ENCODE measurements around the gene SRD5A3. TPM values are rescaled to one million over a fixed set of nuclear protein-coding genes. Genes with fewer than 3 reads are reported as not detected.
A peak's percentile ranks its signal among the peaks of the same experiment; 100 is the strongest.
"Not testable (repeated sequence)": the region's sequence is repeated elsewhere in the genome, so short reads cannot be mapped to it uniquely, and the experiment has no call there.

SRD5A3 gene
- total RNA-seq, 1 donor from 2014 or later, result 52.8 TPM

GRCh38 chr4:55346851-55347255 lies 811 bp downstream of the SRD5A3 start:
- ATAC-seq, result peak; percentile 18

- no peak for ATAC-seq
Observed at GRCh38 chr4:55347610-55348228, 1.7 kb downstream of the SRD5A3 start.

- ATAC-seq, result peak; percentile 12
Observed at GRCh38 chr4:55348466-55348865, 2.4 kb downstream of the SRD5A3 start.

GRCh38 chr4:55350870-55351269 lies 4.8 kb downstream of the SRD5A3 start:
- ATAC-seq, result not testable (repeated sequence)

- no peak for ATAC-seq
Observed at GRCh38 chr4:55351824-55352223, 5.8 kb downstream of the SRD5A3 start.

DNA sequence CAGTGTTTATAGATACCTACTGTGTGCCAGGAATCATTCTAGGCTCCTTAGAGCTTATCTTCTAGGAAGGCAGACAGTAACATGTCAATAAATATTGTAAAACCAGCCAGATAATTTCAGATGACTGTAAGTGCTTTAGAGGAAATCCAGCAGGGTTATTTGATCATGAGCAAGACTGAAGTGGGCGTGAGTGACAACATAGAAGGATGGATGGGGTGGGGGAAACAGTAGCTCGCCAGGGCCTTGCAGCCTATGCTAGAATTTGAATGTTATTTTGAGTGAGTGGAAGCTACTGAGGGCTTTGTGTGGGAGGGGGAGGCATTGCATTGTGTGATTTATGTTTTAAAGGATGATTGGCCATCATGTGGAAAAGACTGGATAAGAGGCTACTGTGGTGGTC lies 6.7 kb downstream of the SRD5A3 start:
- ATAC-seq, result no peak

GRCh38 chr4:55353228-55353747 lies 7.2 kb downstream of the SRD5A3 start:
- not testable (repeated sequence) for ATAC-seq

- ATAC-seq, result no peak
Observed at GRCh38 chr4:55354648-55355047, 8.6 kb downstream of the SRD5A3 start.

DNA sequence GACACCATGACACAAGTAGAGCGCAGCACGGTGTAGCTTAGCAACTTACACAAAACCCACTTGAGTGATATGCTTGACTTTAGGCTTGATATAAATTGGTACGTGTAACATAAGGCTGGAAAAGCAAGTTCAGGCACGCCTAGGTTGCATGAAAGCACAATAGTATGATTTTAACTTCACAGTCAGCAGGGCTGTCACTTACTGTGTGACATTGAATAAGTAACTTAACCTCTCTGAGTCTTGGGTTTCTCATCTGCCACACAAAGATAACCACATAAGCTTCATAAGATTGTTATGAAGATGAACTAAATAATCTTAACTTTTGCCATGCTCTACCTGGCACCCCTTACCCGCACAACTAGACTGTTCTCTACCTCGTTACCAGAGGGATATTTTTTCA lies 9.5 kb downstream of the SRD5A3 start:
- peak; percentile 66 for ATAC-seq

DNA sequence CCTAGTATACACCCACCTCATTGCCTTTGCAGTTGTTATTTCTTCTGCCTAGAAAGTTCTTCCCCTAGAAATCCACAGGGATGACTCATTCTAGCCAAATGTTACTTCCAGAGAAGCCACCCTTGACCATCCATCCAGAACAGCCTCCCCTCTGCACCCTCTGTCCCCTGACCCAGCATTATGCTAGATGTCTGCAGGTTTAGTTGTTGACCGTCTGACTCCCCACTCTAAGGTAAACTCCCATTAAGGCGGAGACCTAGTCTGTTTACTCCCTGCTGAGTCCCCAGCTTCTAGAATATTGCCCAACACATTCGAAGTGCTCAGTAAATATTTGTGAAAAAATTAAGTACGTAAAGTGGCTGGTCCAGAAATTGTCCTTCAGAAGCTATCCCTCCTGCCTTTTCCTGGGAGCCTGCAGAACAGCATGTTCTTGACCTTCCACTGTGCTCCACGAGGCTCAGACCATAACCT lies 11.0 kb downstream of the SRD5A3 start:
- peak; percentile 23 for ATAC-seq

DNA sequence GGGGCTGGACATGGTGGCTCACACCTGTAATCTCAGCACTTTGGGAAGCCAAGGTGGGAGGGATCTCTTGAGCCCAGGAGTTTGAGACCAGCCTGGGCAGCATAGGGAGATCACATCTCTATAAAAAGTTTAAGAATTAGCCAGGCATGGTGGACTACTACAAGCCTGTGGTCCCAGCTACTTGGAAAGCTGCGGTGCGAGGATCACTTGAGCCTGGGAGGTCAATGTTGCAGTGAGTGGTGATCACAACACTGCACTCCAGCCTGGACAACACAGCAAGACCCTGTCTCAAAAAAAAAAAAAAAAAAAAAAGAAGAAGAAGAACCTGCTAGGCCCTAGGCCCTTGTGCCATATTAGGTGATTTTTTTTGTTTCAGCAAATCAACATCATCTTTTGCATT lies 12.2 kb downstream of the SRD5A3 start:
- no peak for ATAC-seq

DNA sequence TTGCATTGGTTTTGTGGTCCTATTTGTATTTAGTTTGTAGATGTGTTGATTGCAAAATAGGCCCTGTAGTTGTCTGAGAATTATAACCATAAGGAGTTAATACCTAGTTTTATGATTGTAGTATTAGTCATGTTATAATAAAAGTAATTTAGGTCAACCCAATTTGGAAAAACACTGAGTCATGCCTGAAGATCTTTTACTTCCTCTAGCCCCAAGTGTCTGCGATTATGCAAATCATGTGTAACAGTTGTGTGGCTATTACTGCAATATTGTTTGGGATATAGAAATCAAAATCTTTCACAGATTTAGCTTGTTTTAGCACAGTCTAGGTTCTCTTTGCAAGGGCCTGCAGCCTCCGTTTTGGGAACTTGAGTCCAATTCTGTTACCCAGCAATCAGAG lies 12.6 kb downstream of the SRD5A3 start:
- ATAC-seq, result peak; percentile 79

DNA sequence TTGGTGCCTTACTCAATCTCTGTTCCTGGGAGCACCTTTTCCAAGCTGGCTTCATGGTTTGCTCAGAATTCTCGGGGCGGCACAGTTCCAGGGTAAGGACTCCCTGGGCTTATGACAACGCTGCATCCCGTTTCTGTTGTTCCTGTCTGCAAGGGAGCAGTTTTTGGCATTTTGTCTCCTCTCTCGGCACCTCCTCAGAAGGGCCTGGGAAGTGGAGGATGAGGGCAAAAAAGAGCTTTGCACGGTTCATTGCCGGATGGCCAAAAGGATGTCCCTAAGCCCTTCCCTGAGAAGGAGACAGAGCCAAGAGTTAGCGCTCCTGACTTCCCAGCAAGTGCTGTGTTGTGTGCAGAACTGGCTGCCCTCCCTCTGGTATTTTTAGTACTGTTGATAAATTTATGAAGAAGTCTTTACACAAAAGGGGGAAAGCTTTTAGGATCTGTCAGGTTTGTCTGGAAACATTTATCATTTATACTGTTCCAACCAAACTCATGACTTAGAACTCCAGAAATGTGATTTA lies 13.4 kb downstream of the SRD5A3 start:
- no peak for ATAC-seq

- not testable (repeated sequence) for ATAC-seq
Observed at GRCh38 chr4:55362938-55363337, 16.9 kb downstream of the SRD5A3 start.

DNA sequence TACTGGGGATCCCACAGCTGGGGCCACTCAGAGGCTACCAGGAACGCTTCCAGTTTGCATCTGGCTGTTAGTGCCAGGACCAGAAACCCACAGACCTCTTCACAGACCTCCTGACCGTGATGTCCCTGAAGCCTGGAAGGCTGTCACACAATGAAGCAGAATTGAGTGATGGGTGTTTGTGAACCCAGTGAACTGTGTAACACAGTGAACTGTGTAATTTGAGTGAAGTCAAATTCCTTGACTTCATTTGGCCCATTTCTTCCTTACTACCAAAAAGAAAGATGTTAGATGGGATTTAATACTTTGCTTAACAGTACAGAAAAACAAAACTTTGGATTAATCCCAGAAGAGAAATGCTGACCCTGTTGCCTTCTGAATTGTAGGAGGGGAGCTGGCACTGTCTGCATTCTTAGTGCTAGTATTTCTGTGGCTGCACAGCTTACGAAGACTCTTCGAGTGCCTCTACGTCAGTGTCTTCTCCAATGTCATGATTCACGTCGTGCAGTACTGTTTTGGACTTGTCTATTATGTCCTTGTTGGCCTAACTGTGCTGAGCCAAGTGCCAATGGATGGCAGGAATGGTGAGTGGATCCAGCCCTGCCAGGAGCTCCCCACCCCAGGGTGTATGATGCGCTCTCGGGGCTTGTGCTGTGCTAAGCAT lies 17.8 kb downstream of the SRD5A3 start:
- peak; percentile 84 for ATAC-seq

GRCh38 chr4:55364691-55365344 lies 18.8 kb downstream of the SRD5A3 start:
- no peak for ATAC-seq

DNA sequence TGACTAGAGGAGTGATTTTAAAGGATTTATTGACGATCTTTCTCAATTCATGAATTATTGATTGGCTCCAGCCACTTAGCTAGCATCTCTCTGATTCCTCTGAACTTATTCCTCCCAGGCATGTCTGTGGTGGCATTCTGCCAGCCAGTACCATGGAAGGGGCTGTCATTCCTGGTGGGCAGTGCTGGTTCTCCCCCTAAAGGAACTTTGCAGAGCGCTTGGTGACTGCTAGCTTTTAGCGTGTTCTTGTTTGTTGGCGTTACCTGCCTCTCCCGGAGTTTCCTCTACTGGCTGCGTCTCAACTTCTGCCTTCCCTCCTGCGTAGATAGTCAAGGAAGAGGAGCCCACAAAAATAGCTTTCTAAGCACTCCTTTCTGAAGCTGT lies 19.3 kb downstream of the SRD5A3 start:
- no peak for ATAC-seq

GRCh38 chr4:55366621-55367020 lies 20.6 kb downstream of the SRD5A3 start:
- no peak for ATAC-seq

- no peak for ATAC-seq
Observed at GRCh38 chr4:55367084-55367722, 21.2 kb downstream of the SRD5A3 start.

- ATAC-seq, result no peak
Observed at GRCh38 chr4:55369968-55370367, 23.9 kb downstream of the SRD5A3 start.

DNA sequence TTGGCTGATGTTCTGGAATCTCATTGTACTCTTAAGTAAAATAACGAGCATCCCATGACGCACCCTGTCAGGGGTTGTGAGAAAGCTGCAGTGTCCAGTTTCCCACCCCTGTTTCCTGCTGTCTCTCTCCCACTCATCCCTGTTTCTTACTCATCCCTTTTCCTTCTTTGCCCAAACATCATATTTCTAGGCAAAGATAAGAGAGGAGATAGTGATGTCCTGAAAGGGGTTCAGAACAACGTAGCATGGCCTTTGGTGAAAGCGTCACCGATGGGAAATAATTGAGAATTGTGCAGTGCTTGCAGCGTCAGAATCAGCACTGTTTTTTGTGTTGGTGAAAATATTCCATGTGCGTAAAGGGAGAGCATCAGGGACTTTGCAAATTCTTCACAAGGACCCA lies 26.2 kb downstream of the SRD5A3 start:
- no peak for ATAC-seq

- ATAC-seq, result no peak
Observed at GRCh38 chr4:55373461-55373860, 27.4 kb downstream of the SRD5A3 start.

DNA sequence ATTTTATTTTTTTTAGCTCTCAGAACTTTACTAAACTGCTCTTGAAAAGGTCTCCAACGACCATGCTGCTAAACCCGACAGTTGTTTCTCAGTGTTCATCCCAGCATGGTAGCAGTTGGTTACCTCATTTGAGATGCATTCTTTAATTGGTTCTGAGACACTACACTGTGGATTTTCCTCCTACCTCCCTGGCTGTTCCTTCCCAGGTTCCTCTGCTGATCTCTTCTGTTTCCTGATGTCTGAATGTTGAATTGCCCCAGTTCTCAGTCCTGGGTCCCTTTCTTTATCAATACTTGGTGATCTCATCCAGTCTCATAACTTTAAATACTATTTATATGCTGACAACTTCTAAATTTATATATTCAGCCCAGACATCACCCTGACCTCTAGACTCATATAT lies 30.7 kb downstream of the SRD5A3 start:
- no peak for ATAC-seq

Measured in esophagus mucosa (tissue), 1 donor.